ENCODE measurements around the gene PPP1R10.

- TF ChIP-seq POLR2A (IDR thresholded peaks at IDR 0.05; ENCODE audit: low read depth, low read length): no peak
- no peak for TF ChIP-seq TAF1 (IDR thresholded peaks at IDR 0.05; ENCODE audit: borderline replicate concordance, low read depth, low read length)
These were observed 24.0 kb upstream of the PPP1R10 start for GRCh38 chr6:30641048-30641447.
